Loucy (cell line): ENCODE results near the gene CERS6.

ENCODE experiments used
- H2AFZ ChIP-seq: fragments of 200-600 bp; sonication (generic); 2 replicates; pipeline ENCODE4 v1.6.0; 2016; ENCODE audit warnings: antibody characterized with exemption, mild to moderate bottlenecking, low read length, moderate library complexity
- H3F3A ChIP-seq: fragments of 200-600 bp; 2 replicates; pipeline ENCODE4 v1.6.0; 2016; ENCODE audit warnings: antibody characterized with exemption, low read depth, mild to moderate bottlenecking
- H3K27me3 ChIP-seq: fragments of 200-600 bp; sonication (generic); 2 replicates; pipeline ENCODE4 v1.6.1; 2014; ENCODE audit warnings: low read length, mild to moderate bottlenecking; ENCODE audit not compliant: insufficient read depth, poor library complexity, severe bottlenecking
- H3K36me3 ChIP-seq: fragments of 200-600 bp; sonication (generic); 2 replicates; pipeline ENCODE4 v1.6.1; 2016; ENCODE audit warnings: low read length; ENCODE audit not compliant: insufficient read depth
- H3K4me1 ChIP-seq: fragments of 200-600 bp; sonication (generic); 2 replicates; pipeline ENCODE4 v1.5.1; 2014; ENCODE audit warnings: low read length, mild to moderate bottlenecking; ENCODE audit not compliant: insufficient read depth, poor library complexity, severe bottlenecking
- H3K4me2 ChIP-seq: fragments of 200-600 bp; sonication (generic); 2 replicates; pipeline ENCODE4 v1.6.0; 2014; ENCODE audit warnings: antibody characterized with exemption, low read length, low read depth, mild to moderate bottlenecking; ENCODE audit not compliant: poor library complexity, severe bottlenecking
- H3K4me3 ChIP-seq: fragments of 200-600 bp; sonication (generic); 2 replicates; pipeline ENCODE4 v1.5.1; 2014; ENCODE audit warnings: low read length, mild to moderate bottlenecking, mixed read lengths; ENCODE audit not compliant: poor library complexity, severe bottlenecking
- H3K79me2 ChIP-seq: fragments of 200-600 bp; sonication (generic); 2 replicates; pipeline ENCODE4 v1.6.1; 2014; ENCODE audit warnings: low read length; ENCODE audit not compliant: insufficient read depth
- H3K9ac ChIP-seq: fragments of 200-600 bp; sonication (generic); 2 replicates; pipeline ENCODE4 v1.6.0; 2014; ENCODE audit warnings: mild to moderate bottlenecking, low read depth, low read length, moderate library complexity; ENCODE audit not compliant: poor library complexity, severe bottlenecking
- H3K9me2 ChIP-seq: fragments of 200-600 bp; sonication (generic); replicated peaks from 2 replicates; pipeline ENCODE4 v1.6.1; 2016; ENCODE audit warnings: low read depth, low read length, mixed read lengths
- H3K9me3 ChIP-seq: fragments of 200-600 bp; sonication (generic); 2 replicates; pipeline ENCODE4 v1.6.1; 2014; ENCODE audit warnings: mild to moderate bottlenecking, antibody characterized with exemption, low read length, low read depth; ENCODE audit not compliant: insufficient read depth
- H4K20me1 ChIP-seq: fragments of 200-600 bp; sonication (generic); 2 replicates; pipeline ENCODE4 v1.6.0; 2014; ENCODE audit warnings: antibody characterized with exemption, low read length, mild to moderate bottlenecking; ENCODE audit not compliant: insufficient read depth, poor library complexity, severe bottlenecking
- CTCF ChIP-seq: fragments of 200-600 bp; sonication (generic); conservative IDR thresholded peaks from 2 replicates; pipeline ENCODE4 v1.5.1; 2014; ENCODE audit warnings: mild to moderate bottlenecking, antibody characterized with exemption, low read length
- EZH2phosphoT487 ChIP-seq: fragments of 200-600 bp; IDR thresholded peaks from 2 replicates; pipeline ENCODE4 v1.6.1; 2018; ENCODE audit warnings: antibody characterized with exemption, mild to moderate bottlenecking, moderate library complexity, borderline replicate concordance

The CERS6 gene

GRCh38 chr2:168738062-168738461 lies 282.0 kb downstream of the CERS6 start:
- H3K9me3 ChIP-seq: no peaks in the 10 kb centered on the region
- no peak overlapping the region for H2AFZ ChIP-seq
- H3K4me2 ChIP-seq: no peak overlapping the region
- TF ChIP-seq EZH2phosphoT487 (no peak), CTCF (no peak)
- H3K79me2 ChIP-seq: no peaks in the 10 kb centered on the region
- no peak overlapping the region for H3K4me3 ChIP-seq
- no peaks in the 10 kb centered on the region for H4K20me1 ChIP-seq
- H3K9me2 ChIP-seq: no peaks in the 10 kb centered on the region
- no peaks in the 10 kb centered on the region for H3F3A ChIP-seq
- H3K36me3 ChIP-seq: no peaks in the 10 kb centered on the region
- H3K4me1 ChIP-seq: no peaks in the 10 kb centered on the region
- no peak overlapping the region for H3K9ac ChIP-seq
- no peaks in the 10 kb centered on the region for H3K27me3 ChIP-seq

- Histone ChIP-seq H3K4me1 (no peaks in the 10 kb centered on the region), H2AFZ (no peak overlapping the region), H3K79me2 (no peaks in the 10 kb centered on the region), H3K4me3 (no peak overlapping the region), H3K36me3 (no peaks in the 10 kb centered on the region), H3K9ac (no peak overlapping the region), H3K9me3 (no peaks in the 10 kb centered on the region), H4K20me1 (no peaks in the 10 kb centered on the region), H3K27me3 (no peaks in the 10 kb centered on the region), H3K9me2 (no peaks in the 10 kb centered on the region), H3F3A (no peaks in the 10 kb centered on the region), H3K4me2 (no peak overlapping the region)
- TF ChIP-seq CTCF (no peak), EZH2phosphoT487 (no peak)
Observed at GRCh38 chr2:168740360-168740759, 284.3 kb downstream of the CERS6 start.

DNA sequence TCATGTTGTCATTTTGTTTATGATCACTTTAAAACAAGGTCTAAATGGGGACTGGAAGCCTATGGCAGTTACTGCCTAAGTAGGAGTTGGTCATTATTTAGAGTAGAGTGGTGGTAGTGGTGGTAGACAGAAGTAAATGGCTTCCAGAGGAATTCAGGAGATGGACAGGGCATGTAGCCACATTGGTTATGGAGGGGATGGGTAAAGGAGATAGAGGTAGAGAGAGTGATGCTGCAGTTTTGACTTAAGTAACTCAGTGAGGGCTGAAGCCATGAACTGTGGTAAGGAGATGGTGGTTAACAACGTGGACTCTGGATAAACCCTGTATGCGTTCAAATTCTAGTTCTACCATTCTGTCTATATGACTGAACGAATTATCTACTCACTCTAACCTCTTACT lies 284.7 kb downstream of the CERS6 start:
- Histone ChIP-seq H3K9ac (no peak overlapping the region), H3K79me2 (no peaks in the 10 kb centered on the region), H3K27me3 (no peaks in the 10 kb centered on the region), H3K4me3 (no peak overlapping the region), H3K9me3 (no peaks in the 10 kb centered on the region), H3K4me1 (no peaks in the 10 kb centered on the region), H4K20me1 (no peaks in the 10 kb centered on the region), H3K9me2 (no peaks in the 10 kb centered on the region), H2AFZ (no peak overlapping the region), H3K36me3 (no peaks in the 10 kb centered on the region), H3F3A (no peaks in the 10 kb centered on the region), H3K4me2 (no peak overlapping the region)
- TF ChIP-seq EZH2phosphoT487 (no peak), CTCF (no peak)
